ENCODE results near the gene WRAP73.

DNA sequence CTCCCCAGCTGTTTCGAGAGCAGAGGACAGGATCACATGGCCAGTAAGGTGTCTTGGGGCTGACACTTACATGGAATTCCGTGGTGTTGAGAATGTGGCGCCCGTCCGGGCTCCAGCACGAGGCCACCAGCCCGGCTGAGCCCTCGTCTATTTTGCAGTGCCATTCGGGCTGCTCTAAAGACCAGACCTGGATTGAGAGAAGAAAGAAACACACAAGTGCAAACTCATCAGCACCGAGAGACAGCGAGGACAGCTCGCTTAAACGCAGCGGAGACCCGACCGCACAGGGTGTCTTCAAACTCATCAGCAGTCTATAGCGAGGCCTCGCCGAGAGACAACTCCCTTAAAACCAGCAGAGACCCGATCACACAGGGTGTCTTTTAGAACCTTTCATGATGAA lies 3.3 kb downstream of the WRAP73 start:
- TF ChIP-seq, protein P1, sequence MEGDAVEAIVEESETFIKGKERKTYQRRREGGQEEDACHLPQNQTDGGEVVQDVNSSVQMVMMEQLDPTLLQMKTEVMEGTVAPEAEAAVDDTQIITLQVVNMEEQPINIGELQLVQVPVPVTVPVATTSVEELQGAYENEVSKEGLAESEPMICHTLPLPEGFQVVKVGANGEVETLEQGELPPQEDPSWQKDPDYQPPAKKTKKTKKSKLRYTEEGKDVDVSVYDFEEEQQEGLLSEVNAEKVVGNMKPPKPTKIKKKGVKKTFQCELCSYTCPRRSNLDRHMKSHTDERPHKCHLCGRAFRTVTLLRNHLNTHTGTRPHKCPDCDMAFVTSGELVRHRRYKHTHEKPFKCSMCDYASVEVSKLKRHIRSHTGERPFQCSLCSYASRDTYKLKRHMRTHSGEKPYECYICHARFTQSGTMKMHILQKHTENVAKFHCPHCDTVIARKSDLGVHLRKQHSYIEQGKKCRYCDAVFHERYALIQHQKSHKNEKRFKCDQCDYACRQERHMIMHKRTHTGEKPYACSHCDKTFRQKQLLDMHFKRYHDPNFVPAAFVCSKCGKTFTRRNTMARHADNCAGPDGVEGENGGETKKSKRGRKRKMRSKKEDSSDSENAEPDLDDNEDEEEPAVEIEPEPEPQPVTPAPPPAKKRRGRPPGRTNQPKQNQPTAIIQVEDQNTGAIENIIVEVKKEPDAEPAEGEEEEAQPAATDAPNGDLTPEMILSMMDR (IDR thresholded peaks at IDR 0.05): no peak
- no peak for TF ChIP-seq POLR2A (IDR thresholded peaks at IDR 0.05)

All from transverse colon (tissue), 3 donors.